ENCODE measurements around the gene PSTPIP2.

PSTPIP2 gene

DNA sequence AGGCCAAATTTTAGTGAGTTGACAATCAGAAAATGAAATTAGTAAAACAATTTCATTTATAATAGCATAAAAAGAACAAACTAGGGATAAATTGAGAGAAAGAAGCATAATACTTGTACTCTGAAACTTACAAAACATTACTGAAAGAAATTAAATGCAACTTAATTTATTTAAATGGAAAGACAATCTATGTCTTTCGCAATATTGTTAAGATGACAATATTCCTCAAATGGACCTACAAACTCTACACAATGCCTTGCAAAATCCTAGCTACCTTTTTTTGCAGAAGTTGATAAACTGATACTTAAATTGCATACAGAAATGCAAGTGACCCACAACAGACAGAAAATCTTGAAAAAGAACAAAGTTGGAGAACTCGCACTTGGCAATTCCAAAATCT is 114.0 kb downstream of the PSTPIP2 start:
- Histone ChIP-seq H2AFZ (ENCODE audit: low read depth, low read length, severe bottlenecking) (no peak overlapping the region), H3K27ac (ENCODE audit: low read depth, low read length) (no peak overlapping the region), H3K9me2 (replicated peaks; ENCODE audit: insufficient read depth, low read length) (no peaks in the 10 kb centered on the region), H3K4me2 (ENCODE audit: low read depth, low read length, poor library complexity, severe bottlenecking) (no peak overlapping the region), H3F3A (ENCODE audit: insufficient read depth) (0 out of 2 replicates have a peak, but pooled peaks cover 3% of the 10 kb centered on the region), H3K36me3 (ENCODE audit: low read length) (peaks cover 4% of the 10 kb centered on the region; the same call in 1 of the 2 replicates), H4K20me1 (ENCODE audit: low read depth, low read length) (no peaks in the 10 kb centered on the region), H3K79me2 (ENCODE audit: insufficient read depth, low read length) (peaks cover 11% of the 10 kb centered on the region; the same call in 1 of the 2 replicates), H3K27me3 (ENCODE audit: low read length) (no peaks in the 10 kb centered on the region), H3K9ac (ENCODE audit: low read length) (no peak overlapping the region), H3K9me3 (ENCODE audit: insufficient read depth, low read length) (no peaks in the 10 kb centered on the region), H3K4me3 (ENCODE audit: insufficient read depth, low read length, poor library complexity, severe bottlenecking) (no peak overlapping the region)
- TF ChIP-seq CTCF (IDR thresholded peaks at IDR 0.05; ENCODE audit: insufficient read depth, low read length, poor library complexity, severe bottlenecking) (no peak), EZH2phosphoT487 (conservative IDR thresholded peaks at IDR 0.05; ENCODE audit: low read length) (no peak)

DNA sequence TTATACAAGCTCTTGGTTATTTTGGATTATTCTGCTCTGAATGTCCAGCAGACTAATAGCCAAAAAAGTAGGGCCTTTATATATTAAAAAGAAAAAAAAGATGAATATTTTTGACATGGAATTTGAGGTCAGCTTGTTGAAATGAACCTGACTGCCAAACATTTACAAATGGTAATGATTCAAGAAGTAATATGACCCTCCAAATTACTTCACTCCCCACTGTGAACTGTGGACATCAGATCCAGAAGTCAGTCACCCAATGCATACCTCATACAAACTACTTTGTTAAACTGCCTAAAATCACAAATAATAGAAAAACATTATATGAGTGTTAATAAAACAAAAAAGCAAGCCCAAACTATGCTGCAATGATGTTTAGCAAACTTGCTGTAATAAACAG is 115.0 kb downstream of the PSTPIP2 start:
- Histone ChIP-seq H4K20me1 (ENCODE audit: low read depth, low read length) (no peaks in the 10 kb centered on the region), H3K27ac (ENCODE audit: low read depth, low read length) (no peak overlapping the region), H3K79me2 (ENCODE audit: insufficient read depth, low read length) (peaks cover 11% of the 10 kb centered on the region; the same call in 1 of the 2 replicates), H3K27me3 (ENCODE audit: low read length) (no peaks in the 10 kb centered on the region), H3F3A (ENCODE audit: insufficient read depth) (no peaks in the 10 kb centered on the region), H3K4me3 (ENCODE audit: insufficient read depth, low read length, poor library complexity, severe bottlenecking) (no peak overlapping the region), H3K36me3 (ENCODE audit: low read length) (peaks cover 4% of the 10 kb centered on the region; the same call in 1 of the 2 replicates), H3K9ac (ENCODE audit: low read length) (no peak overlapping the region), H2AFZ (ENCODE audit: low read depth, low read length, severe bottlenecking) (no peak overlapping the region), H3K4me2 (ENCODE audit: low read depth, low read length, poor library complexity, severe bottlenecking) (no peak overlapping the region), H3K9me2 (replicated peaks; ENCODE audit: insufficient read depth, low read length) (no peaks in the 10 kb centered on the region), H3K9me3 (ENCODE audit: insufficient read depth, low read length) (no peaks in the 10 kb centered on the region)
- TF ChIP-seq EZH2phosphoT487 (conservative IDR thresholded peaks at IDR 0.05; ENCODE audit: low read length) (no peak), CTCF (IDR thresholded peaks at IDR 0.05; ENCODE audit: insufficient read depth, low read length, poor library complexity, severe bottlenecking) (no peak)

DNA sequence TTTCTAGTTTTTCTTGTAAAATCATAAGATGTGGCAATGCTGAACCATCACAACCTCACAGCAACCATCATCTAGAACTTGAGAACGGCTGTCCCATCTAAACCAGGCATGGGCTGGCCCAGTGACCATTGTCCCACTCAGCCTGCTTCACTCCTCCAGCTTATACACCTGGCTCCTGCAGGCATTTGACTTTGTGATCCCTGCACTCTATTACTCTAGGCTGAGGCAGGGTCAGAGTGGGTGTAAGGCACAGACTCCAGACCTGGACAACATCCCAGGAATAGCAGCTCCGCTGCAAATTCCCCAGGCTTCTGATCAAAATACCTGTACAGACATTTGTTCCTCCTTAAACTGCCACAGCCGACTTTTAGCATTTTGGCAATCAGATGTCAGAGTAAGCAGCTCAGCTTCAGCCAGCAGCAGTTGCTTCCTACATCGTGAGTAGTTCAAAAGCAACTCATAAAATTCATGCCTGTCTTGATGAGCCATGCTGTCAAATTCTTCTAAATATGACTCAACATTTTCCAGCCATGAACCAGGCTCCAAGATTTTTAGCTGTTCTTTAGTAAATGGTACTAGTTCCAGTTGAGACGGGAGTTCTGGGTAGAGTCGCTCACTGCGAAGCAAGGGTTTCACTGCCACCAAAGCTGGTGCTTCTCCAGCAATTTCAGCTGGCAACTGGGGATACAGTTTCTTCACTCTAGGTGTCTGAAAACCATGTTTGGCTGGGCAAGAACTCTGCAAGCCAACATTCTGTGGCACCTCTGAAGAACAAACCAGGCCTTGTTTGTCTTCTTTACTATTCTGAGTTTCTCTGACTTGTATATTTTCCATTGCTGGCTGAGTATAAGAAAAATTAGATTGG is 117.8 kb downstream of the PSTPIP2 start:
- peaks cover 16% of the 10 kb centered on the region; the same call in 1 of the 2 replicates for H3K36me3 ChIP-seq (ENCODE audit: low read length)
- no peaks in the 10 kb centered on the region for H3F3A ChIP-seq (ENCODE audit: insufficient read depth)
- no peak overlapping the region for H3K9ac ChIP-seq (ENCODE audit: low read length)

More for the DNA sequence above, 117.8 kb downstream of the PSTPIP2 start:
- Histone ChIP-seq H3K79me2 (ENCODE audit: insufficient read depth, low read length) (0 out of 2 replicates have a peak, but pooled peaks cover 4% of the 10 kb centered on the region), H3K4me3 (ENCODE audit: insufficient read depth, low read length, poor library complexity, severe bottlenecking) (no peak overlapping the region), H3K9me3 (ENCODE audit: insufficient read depth, low read length) (no peaks in the 10 kb centered on the region), H3K4me2 (ENCODE audit: low read depth, low read length, poor library complexity, severe bottlenecking) (no peak overlapping the region), H4K20me1 (ENCODE audit: low read depth, low read length) (no peaks in the 10 kb centered on the region), H3K9me2 (replicated peaks; ENCODE audit: insufficient read depth, low read length) (no peaks in the 10 kb centered on the region), H3K27me3 (ENCODE audit: low read length) (no peaks in the 10 kb centered on the region), H2AFZ (ENCODE audit: low read depth, low read length, severe bottlenecking) (no peak overlapping the region), H3K27ac (ENCODE audit: low read depth, low read length) (no peak overlapping the region)
- TF ChIP-seq EZH2phosphoT487 (conservative IDR thresholded peaks at IDR 0.05; ENCODE audit: low read length) (no peak), CTCF (IDR thresholded peaks at IDR 0.05; ENCODE audit: insufficient read depth, low read length, poor library complexity, severe bottlenecking) (no peak)

Measured in SU-DHL-6 (cell line).